Type B pancreatic cell (in vitro differentiated cells): ENCODE measurements around the gene SYNM. TPM values are rescaled to one million over a fixed set of nuclear protein-coding genes. Genes with fewer than 3 reads are reported as not detected.

Experiments
- DNase-seq: peaks from one replicate; pipeline ENCODE4 v3.0.0; 2021; ENCODE audit warnings: mixed read lengths; ENCODE audit not compliant: unreplicated experiment; ENCODE audit errors: extremely low spot score
- H3K27ac Mint-ChIP-seq: 2 replicates; pipeline ENCODE4 v1.8.0; 2021; ENCODE audit warnings: mild to moderate bottlenecking, mixed read lengths
- H3K27me3 Mint-ChIP-seq: 2 replicates; pipeline ENCODE4 v1.8.0; 2021; ENCODE audit warnings: mixed read lengths
- H3K36me3 Mint-ChIP-seq: 2 replicates; pipeline ENCODE4 v1.8.0; 2021; ENCODE audit warnings: mixed read lengths
- H3K4me1 Mint-ChIP-seq: one replicate; pipeline ENCODE4 v1.8.0; 2021; ENCODE audit warnings: mixed read lengths; ENCODE audit not compliant: unreplicated experiment
- H3K4me3 Mint-ChIP-seq: 2 replicates; pipeline ENCODE4 v1.8.0; 2021; ENCODE audit warnings: mild to moderate bottlenecking, mixed read lengths
- H3K9me3 Mint-ChIP-seq: 2 replicates; pipeline ENCODE4 v1.8.0; 2021; ENCODE audit warnings: mixed read lengths
- CTCF ChIP-seq: fragments of 200-600 bp; sonication (generic); conservative IDR thresholded peaks from 2 replicates; pipeline ENCODE4 v1.5.0; 2021; ENCODE audit warnings: antibody characterized with exemption, mild to moderate bottlenecking
- total RNA-seq: library from RNA; stranded (reverse); gene quantifications from 2 replicates; pipeline ENCODE4 v1.2.1, GENCODE V29; 2021; ENCODE audit warnings: low replicate concordance

The SYNM gene
- total RNA-seq, 1 donor from 2014 or later: 4.1 TPM

GRCh38 chr15:99096173-99096893 lies 8.5 kb upstream of the SYNM start:
- no peak for DNase-seq
- H3K27ac Mint-ChIP-seq: no peak overlapping the region
- no peaks in the 10 kb centered on the region for H3K9me3 Mint-ChIP-seq
- H3K4me1 Mint-ChIP-seq: no peaks in the 10 kb centered on the region
- H3K36me3 Mint-ChIP-seq: no peaks in the 10 kb centered on the region
- peaks cover 47% of the 10 kb centered on the region for H3K27me3 Mint-ChIP-seq
- H3K4me3 Mint-ChIP-seq: no peak overlapping the region
- no peak for TF ChIP-seq CTCF

- no peaks in the 10 kb centered on the region for H3K4me1 Mint-ChIP-seq
- peaks cover 53% of the 10 kb centered on the region for H3K27me3 Mint-ChIP-seq
- TF ChIP-seq CTCF: no peak
- H3K27ac Mint-ChIP-seq: no peak overlapping the region
- no peaks in the 10 kb centered on the region for H3K9me3 Mint-ChIP-seq
- no peak for DNase-seq
- no peaks in the 10 kb centered on the region for H3K36me3 Mint-ChIP-seq
- no peak overlapping the region for H3K4me3 Mint-ChIP-seq
These were observed 7.9 kb upstream of the SYNM start for GRCh38 chr15:99096894-99097426.

GRCh38 chr15:99097441-99098410 lies 7.2 kb upstream of the SYNM start:
- H3K27ac Mint-ChIP-seq: no peak overlapping the region
- TF ChIP-seq CTCF: no peak
- H3K27me3 Mint-ChIP-seq: peaks cover 58% of the 10 kb centered on the region
- no peaks in the 10 kb centered on the region for H3K4me1 Mint-ChIP-seq
- no peak overlapping the region for H3K4me3 Mint-ChIP-seq
- H3K36me3 Mint-ChIP-seq: no peaks in the 10 kb centered on the region
- DNase-seq: peak; percentile 37
- H3K9me3 Mint-ChIP-seq: no peaks in the 10 kb centered on the region

GRCh38 chr15:99098426-99098825 lies 6.5 kb upstream of the SYNM start:
- no peak for DNase-seq
- no peaks in the 10 kb centered on the region for H3K4me1 Mint-ChIP-seq
- H3K27me3 Mint-ChIP-seq: peaks cover 64% of the 10 kb centered on the region
- no peak for TF ChIP-seq CTCF
- H3K27ac Mint-ChIP-seq: no peak overlapping the region
- no peaks in the 10 kb centered on the region for H3K9me3 Mint-ChIP-seq
- no peaks in the 10 kb centered on the region for H3K36me3 Mint-ChIP-seq
- H3K4me3 Mint-ChIP-seq: no peak overlapping the region

GRCh38 chr15:99098991-99099390 lies 5.9 kb upstream of the SYNM start:
- DNase-seq: peak; percentile 31
- Mint-ChIP-seq H3K9me3 (no peaks in the 10 kb centered on the region), H3K4me1 (no peaks in the 10 kb centered on the region), H3K27ac (no peak overlapping the region), H3K27me3 (peaks cover 68% of the 10 kb centered on the region), H3K36me3 (no peaks in the 10 kb centered on the region), H3K4me3 (peak overlapping the region; percentile 9)
- TF ChIP-seq CTCF: no peak
